ENCODE data around the gene TUBB4B.

The TUBB4B gene

DNA sequence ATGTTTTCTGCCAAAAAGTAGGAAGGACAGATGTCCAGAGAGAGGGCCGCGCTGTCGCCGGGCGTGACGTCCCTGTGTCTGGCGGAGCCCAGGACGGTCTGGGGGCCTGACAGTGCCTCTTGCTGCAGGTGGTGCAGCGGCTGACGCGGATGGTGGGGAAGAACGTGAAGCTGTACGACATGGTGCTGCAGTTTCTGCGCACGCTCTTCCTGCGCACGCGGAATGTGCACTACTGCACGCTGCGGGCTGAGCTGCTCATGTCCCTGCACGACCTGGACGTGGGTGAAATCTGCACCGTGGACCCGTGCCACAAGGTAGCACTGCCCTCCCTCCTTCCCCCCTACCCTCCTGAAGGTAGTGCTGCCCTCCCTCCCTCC lies 21.8 kb downstream of the TUBB4B start:
- no peak overlapping the region for H3K27ac ChIP-seq
- no peaks in the 10 kb centered on the region for H4K20me1 ChIP-seq (ENCODE audit: insufficient read depth)
- H3K36me3 ChIP-seq (ENCODE audit: insufficient read depth) = no peaks in the 10 kb centered on the region
- no peak overlapping the region for H2AFZ ChIP-seq (ENCODE audit: low read depth)
- no peak overlapping the region for H3K4me2 ChIP-seq
- TF ChIP-seq, protein P1, sequence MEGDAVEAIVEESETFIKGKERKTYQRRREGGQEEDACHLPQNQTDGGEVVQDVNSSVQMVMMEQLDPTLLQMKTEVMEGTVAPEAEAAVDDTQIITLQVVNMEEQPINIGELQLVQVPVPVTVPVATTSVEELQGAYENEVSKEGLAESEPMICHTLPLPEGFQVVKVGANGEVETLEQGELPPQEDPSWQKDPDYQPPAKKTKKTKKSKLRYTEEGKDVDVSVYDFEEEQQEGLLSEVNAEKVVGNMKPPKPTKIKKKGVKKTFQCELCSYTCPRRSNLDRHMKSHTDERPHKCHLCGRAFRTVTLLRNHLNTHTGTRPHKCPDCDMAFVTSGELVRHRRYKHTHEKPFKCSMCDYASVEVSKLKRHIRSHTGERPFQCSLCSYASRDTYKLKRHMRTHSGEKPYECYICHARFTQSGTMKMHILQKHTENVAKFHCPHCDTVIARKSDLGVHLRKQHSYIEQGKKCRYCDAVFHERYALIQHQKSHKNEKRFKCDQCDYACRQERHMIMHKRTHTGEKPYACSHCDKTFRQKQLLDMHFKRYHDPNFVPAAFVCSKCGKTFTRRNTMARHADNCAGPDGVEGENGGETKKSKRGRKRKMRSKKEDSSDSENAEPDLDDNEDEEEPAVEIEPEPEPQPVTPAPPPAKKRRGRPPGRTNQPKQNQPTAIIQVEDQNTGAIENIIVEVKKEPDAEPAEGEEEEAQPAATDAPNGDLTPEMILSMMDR (conservative IDR thresholded peaks at IDR 0.05; ENCODE audit: low read depth, low read length) = no peak
- H3K27me3 ChIP-seq (ENCODE audit: insufficient read depth, low read depth) = no peaks in the 10 kb centered on the region
- H3K4me3 ChIP-seq (IDR thresholded peaks at IDR 0.05; ENCODE audit: insufficient read depth, low read depth, low read length) = no peak overlapping the region
- H3K79me2 ChIP-seq (ENCODE audit: insufficient read depth, low read depth) = peaks cover 2% of the 10 kb centered on the region; the same call in 1 of the 2 replicates
- H3K4me1 ChIP-seq (ENCODE audit: low read depth, poor library complexity, severe bottlenecking) = no peaks in the 10 kb centered on the region
- no peak overlapping the region for H3K9ac ChIP-seq

DNA sequence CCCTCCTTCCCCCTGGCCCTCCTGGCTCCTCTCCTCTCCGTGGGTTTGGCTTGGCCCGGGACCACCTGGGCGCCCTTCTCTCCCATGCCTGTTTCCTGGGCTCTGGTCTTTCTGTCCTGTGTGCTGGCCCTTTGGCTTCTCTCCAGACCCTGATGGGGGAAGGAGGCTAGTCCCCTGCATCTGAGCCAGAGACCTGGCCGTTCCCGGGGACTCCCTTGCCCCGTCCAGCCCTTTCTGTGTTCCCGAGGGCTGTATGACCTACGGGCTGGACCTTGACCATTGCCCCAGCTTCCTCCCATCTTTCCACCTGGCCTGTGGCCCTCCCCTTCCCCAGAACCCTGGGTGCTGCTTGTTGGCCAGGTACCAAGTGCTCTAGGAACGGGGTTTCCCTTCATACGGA lies 22.4 kb downstream of the TUBB4B start:
- TF ChIP-seq, protein P1 (conservative IDR thresholded peaks at IDR 0.05; ENCODE audit: low read depth, low read length) = no peak
- no peak overlapping the region for H3K27ac ChIP-seq
- no peak overlapping the region for H3K4me3 ChIP-seq (IDR thresholded peaks at IDR 0.05; ENCODE audit: insufficient read depth, low read depth, low read length)
- H4K20me1 ChIP-seq (ENCODE audit: insufficient read depth) = no peaks in the 10 kb centered on the region
- no peak overlapping the region for H3K4me2 ChIP-seq
- H3K79me2 ChIP-seq (ENCODE audit: insufficient read depth, low read depth) = no peaks in the 10 kb centered on the region
- H3K9ac ChIP-seq = no peak overlapping the region
- H3K27me3 ChIP-seq (ENCODE audit: insufficient read depth, low read depth) = no peaks in the 10 kb centered on the region
- no peaks in the 10 kb centered on the region for H3K36me3 ChIP-seq (ENCODE audit: insufficient read depth)
- no peaks in the 10 kb centered on the region for H3K4me1 ChIP-seq (ENCODE audit: low read depth, poor library complexity, severe bottlenecking)
- H2AFZ ChIP-seq (ENCODE audit: low read depth) = no peak overlapping the region

DNA sequence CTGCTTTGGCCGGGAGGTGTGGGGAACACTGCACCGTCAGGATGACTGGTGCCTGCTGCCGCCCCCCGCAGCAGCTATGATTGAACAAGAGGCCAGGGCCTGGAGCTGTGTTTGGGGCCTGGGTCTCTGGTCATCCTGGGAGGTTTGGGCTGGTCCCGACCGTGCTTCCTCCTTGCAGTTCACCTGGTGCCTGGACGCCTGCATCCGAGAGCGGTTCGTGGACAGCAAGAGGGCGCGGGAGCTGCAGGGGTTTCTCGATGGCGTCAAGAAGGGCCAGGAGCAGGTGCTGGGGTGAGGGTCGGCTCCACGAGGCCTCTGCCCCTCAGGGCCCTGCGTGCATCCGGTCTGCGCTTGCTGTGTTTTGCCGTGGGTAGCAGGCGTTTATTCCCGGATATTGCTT lies 23.0 kb downstream of the TUBB4B start:
- Histone ChIP-seq H3K4me3 (IDR thresholded peaks at IDR 0.05; ENCODE audit: insufficient read depth, low read depth, low read length) (no peak overlapping the region), H3K27me3 (ENCODE audit: insufficient read depth, low read depth) (no peaks in the 10 kb centered on the region), H4K20me1 (ENCODE audit: insufficient read depth) (no peaks in the 10 kb centered on the region), H3K9ac (no peak overlapping the region), H3K79me2 (ENCODE audit: insufficient read depth, low read depth) (no peaks in the 10 kb centered on the region), H3K4me2 (no peak overlapping the region), H2AFZ (ENCODE audit: low read depth) (no peak overlapping the region), H3K36me3 (ENCODE audit: insufficient read depth) (no peaks in the 10 kb centered on the region), H3K27ac (no peak overlapping the region), H3K4me1 (ENCODE audit: low read depth, poor library complexity, severe bottlenecking) (no peaks in the 10 kb centered on the region)
- TF ChIP-seq, protein P1 (conservative IDR thresholded peaks at IDR 0.05; ENCODE audit: low read depth, low read length) = no peak

DNA sequence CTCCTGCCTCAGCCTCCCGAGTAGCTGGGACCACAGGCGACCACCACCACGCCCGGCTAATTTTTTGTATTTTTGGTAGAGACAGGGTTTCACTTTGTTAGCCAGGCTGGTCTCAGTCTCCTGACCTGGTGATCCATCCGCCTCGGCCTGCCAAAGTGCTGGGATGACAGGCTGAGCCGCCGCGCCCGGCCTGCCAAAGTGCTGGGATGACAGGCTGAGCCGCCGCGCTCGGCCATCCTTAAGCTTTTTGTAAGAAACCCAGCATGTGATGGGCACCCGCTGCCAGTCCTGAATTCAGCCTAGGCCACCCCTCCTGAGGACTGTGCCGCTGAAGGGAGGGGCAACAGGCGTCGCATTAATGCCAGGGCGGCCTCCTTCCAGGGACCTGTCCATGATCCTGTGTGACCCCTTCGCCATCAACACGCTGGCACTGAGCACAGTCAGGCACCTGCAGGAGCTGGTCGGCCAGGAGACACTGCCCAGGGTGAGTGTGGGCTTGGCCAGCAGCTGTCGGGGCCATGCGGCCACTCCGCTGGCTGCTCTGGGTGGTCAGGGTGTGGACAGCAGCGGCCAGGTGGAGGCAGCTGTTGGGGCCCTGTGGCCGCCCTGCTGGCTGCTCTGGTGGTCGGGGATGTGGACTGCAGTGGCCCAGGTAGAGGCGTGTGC lies 24.5 kb downstream of the TUBB4B start:
- Histone ChIP-seq H3K27me3 (ENCODE audit: insufficient read depth, low read depth) (no peaks in the 10 kb centered on the region), H3K36me3 (ENCODE audit: insufficient read depth) (no peaks in the 10 kb centered on the region), H3K4me3 (IDR thresholded peaks at IDR 0.05; ENCODE audit: insufficient read depth, low read depth, low read length) (no peak overlapping the region)

More for the DNA sequence above, 24.5 kb downstream of the TUBB4B start:
- Histone ChIP-seq H2AFZ (ENCODE audit: low read depth) (no peak overlapping the region), H3K4me2 (no peak overlapping the region), H3K27ac (no peak overlapping the region), H3K79me2 (ENCODE audit: insufficient read depth, low read depth) (no peaks in the 10 kb centered on the region), H3K9ac (no peak overlapping the region), H3K4me1 (ENCODE audit: low read depth, poor library complexity, severe bottlenecking) (peaks cover 10% of the 10 kb centered on the region), H4K20me1 (ENCODE audit: insufficient read depth) (no peaks in the 10 kb centered on the region)
- TF ChIP-seq, protein P1 (conservative IDR thresholded peaks at IDR 0.05; ENCODE audit: low read depth, low read length) = no peak

All from KMS-11 (cell line).